ENCODE measurements around the gene TNIP3.
A peak's percentile ranks its signal among the peaks of the same experiment; 100 is the strongest.

The TNIP3 gene

DNA sequence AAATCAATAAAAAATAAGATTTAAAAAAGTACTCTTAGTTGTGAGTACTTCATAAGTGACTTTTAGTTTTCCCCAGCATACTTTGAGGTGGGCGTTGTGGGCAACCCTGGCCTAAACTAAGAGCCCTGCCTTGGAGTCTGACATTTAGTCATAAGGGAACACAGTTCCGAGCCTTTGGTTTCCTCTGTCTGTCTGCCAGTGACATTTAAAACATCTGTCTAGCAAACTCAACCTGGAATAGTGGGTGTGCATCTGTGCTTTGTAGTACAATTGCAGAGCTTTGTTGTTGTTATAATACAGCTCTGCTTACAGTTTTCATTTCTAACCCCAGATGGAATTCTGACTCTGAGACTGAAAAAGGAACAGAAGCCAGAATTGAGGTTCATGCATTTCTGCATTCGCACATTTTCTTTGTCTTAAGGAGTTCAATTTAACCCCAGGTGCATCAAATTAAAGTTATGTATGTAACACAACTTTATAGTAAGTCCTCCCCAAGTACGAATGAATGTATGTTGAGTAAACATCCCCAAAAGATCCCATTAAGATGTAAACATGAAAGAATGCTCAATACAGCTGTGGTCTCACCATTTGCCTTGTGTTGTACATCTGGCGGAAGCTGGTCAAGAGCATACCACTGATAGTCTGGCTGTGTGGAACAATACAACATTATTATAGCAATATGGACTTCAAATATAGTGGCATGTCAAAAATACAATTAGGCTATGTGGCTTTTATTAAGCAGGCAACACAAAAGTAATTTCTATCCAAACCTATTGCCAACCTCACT is 25.9 kb downstream of the TNIP3 start:
- DNase-seq: peak; percentile 31 to 42

GRCh38 chr4:121130326-121130660 is 33.8 kb downstream of the TNIP3 start:
- DNase-seq: no peak

GRCh38 chr4:121129606-121130325 is 34.4 kb downstream of the TNIP3 start:
- no peak for DNase-seq

GRCh38 chr4:121127100-121127499 is 37.0 kb downstream of the TNIP3 start:
- no peak for DNase-seq

DNA sequence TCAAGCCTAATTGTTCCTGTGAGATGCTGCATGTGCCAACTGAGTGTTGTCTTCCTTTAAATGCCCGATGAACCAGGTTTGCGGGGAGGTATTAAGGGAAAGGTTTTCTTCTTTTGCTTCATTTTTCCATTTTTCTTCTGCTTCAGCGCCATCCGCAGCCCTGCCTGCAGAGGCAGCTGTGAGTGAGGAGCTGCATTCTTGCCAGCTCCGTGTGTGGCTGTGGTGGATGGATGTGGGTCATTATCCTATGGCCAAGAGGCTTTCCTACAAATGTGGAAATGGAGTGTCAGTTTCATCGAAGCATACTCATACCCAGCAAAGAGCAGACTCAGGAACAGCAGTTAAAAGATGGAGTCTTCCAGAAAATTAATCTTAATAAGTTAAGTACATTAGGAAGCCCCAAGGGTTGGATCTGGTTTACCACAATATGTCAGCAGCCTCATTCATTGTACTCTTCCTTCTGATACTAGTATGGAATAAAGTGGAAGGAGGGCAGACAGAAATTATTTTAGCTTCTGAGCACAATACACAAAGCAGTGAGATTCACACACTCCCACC is 37.6 kb downstream of the TNIP3 start:
- DNase-seq: no peak

GRCh38 chr4:121125498-121125885 is 38.6 kb downstream of the TNIP3 start:
- no peak for DNase-seq

- DNase-seq: no peak
Observed at GRCh38 chr4:121122661-121123060, 41.5 kb downstream of the TNIP3 start.

- no peak for DNase-seq
Observed at GRCh38 chr4:121119715-121120114, 44.4 kb downstream of the TNIP3 start.

GRCh38 chr4:121118344-121118743 is 45.8 kb downstream of the TNIP3 start:
- no peak for DNase-seq

- no peak for DNase-seq
Observed at GRCh38 chr4:121114756-121115155, 49.4 kb downstream of the TNIP3 start.

DNA sequence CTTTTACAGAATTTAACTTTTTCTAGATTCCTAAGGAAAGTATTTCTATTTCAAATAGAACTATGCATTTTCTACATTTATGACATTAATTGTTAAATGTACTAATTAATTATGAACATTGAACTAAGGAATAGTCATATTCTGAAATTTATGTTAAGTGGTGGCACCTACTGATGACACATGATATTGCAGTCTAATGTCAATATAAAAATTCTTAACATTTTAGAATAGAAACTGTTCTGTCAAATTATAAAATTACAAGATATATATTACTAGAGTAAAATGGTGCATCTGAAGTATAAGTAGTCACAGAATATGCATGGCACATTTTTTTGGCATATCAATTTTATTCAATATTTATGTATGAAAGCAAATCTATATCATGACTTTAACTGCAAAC is 51.6 kb downstream of the TNIP3 start:
- no peak for DNase-seq

GRCh38 chr4:121108557-121108956 is 55.6 kb downstream of the TNIP3 start:
- no peak for DNase-seq

- no peak for DNase-seq
Observed at GRCh38 chr4:121107507-121107906, 56.6 kb downstream of the TNIP3 start.

GRCh38 chr4:121100093-121100775 is 63.9 kb downstream of the TNIP3 start:
- no peak for DNase-seq

- DNase-seq: no peak
Observed at GRCh38 chr4:121098266-121098665, 65.9 kb downstream of the TNIP3 start.

GRCh38 chr4:121096629-121097028 is 67.5 kb downstream of the TNIP3 start:
- no peak for DNase-seq

GRCh38 chr4:121096191-121096590 is 67.9 kb downstream of the TNIP3 start:
- DNase-seq: no peak

DNA sequence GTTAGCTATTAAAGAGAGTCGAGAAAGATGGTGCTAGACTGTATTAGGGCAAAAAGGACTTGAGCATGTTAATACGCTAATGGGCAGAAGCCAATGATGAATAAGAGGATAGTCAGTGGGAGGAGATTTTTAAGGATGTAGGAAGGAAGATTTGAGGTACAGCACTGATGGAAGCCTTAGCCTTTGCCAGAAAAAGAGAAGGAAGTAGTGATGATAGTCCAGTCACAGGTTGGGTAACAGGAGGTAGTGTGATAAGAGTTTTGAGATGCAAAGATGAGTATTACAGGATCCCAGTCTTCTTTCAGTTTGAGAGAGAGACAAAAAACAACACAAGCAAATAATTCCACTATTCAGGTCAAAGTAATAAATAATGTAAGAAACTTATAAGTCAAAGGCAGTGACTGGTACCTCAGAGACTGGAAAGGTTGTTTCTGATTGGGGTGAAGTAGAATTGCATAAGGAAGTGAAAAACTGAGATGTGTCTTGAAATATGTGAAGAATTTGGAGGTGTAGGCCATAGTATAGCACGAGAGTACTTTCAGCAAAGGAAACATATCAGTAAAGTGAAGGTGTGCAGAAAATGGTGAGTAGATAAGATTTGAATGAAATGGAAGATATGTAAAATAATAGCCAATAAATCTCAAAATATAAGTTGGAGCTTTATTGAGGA is 69.7 kb downstream of the TNIP3 start:
- DNase-seq: no peak

DNA sequence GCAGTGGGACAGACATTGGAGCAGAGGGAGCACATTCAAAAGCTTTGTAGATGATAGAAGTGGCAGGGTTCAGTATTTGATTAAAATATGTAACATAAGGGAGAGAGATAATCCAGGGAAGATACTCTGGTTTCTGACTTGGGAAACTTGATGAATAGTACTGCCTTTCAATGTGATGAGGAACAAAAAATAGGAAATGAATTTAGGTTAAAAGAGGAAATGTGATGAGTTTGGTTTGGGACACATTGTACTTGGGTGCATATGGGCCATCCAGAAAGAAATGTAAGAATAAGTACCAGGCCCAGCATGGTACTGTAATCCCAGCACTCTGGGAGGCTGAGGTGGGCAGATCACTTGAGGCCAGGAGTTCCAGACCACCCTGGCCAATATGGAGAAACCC is 70.9 kb downstream of the TNIP3 start:
- DNase-seq: no peak

DNA sequence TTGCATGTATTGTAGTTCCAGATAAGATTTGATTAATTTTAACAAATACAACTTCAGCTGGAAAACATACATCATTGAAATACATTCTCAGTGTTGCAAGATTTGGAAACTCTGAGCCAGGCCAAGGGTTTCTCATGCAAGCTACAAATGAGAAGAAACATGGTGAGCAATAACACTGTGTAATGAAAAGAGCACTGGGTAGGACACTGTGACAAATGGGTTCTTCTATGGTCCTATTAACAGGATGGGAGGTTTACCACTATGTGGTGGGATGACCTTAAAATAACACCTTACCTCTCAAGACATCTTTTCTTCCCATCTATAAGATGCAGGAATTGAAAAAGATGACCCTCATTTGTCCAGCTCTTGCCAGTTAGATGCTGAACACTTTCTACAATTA is 72.2 kb downstream of the TNIP3 start:
- no peak for DNase-seq

- no peak for DNase-seq
Observed at GRCh38 chr4:121088867-121089266, 75.3 kb downstream of the TNIP3 start.
